NCI-H345 (cell line): ENCODE measurements around the gene RBM25.
"Not testable (repeated sequence)": the region's sequence is repeated elsewhere in the genome, so short reads cannot be mapped to it uniquely, and the experiment has no call there.

Experiments
- DNase-seq: peaks from one replicate; lab custom pipeline; 2025; lab: John Stamatoyannopoulos, UW

Gene RBM25

GRCh38 chr14:73058224-73058921 is at the start of gene RBM25:
RBM25 (plus strand) TSS chr14:73058534; CDS start chr14:73071642, 13,108 bp downstream.
- peak; percentile 99 for DNase-seq

GRCh38 chr14:73011189-73011588 is 47.1 kb upstream of the RBM25 start:
- not testable (repeated sequence) for DNase-seq

GRCh38 chr14:73014105-73014504 is 44.2 kb upstream of the RBM25 start:
- no peak for DNase-seq

GRCh38 chr14:73015552-73015951 is 42.8 kb upstream of the RBM25 start:
- not testable (repeated sequence) for DNase-seq

- not testable (repeated sequence) for DNase-seq
These were observed 42.3 kb upstream of the RBM25 start for GRCh38 chr14:73016011-73016410.

GRCh38 chr14:73022051-73022450 is 36.3 kb upstream of the RBM25 start:
- no peak for DNase-seq

- DNase-seq, result no peak
These were observed 32.8 kb upstream of the RBM25 start for GRCh38 chr14:73025544-73025943.

GRCh38 chr14:73026243-73026844 is 32.0 kb upstream of the RBM25 start:
- DNase-seq, result no peak

GRCh38 chr14:73026845-73027542 is 31.3 kb upstream of the RBM25 start, which contains the start of gene ZFYVE1:
ZFYVE1 (minus strand) TSS chr14:73027106; CDS start chr14:73024508, 2,598 bp downstream.
- DNase-seq, result peak; percentile 99

GRCh38 chr14:73027546-73027945 is 30.8 kb upstream of the RBM25 start:
- no peak for DNase-seq

- no peak for DNase-seq
These were observed 30.4 kb upstream of the RBM25 start for GRCh38 chr14:73027984-73028383.

GRCh38 chr14:73036706-73037450 is 21.5 kb upstream of the RBM25 start:
- not testable (repeated sequence) for DNase-seq

- DNase-seq, result no peak
These were observed 10.5 kb upstream of the RBM25 start for GRCh38 chr14:73047808-73048207.

- DNase-seq, result no peak
These were observed 8.9 kb upstream of the RBM25 start for GRCh38 chr14:73049428-73049827.

GRCh38 chr14:73055251-73055650 is 3.1 kb upstream of the RBM25 start:
- no peak for DNase-seq

GRCh38 chr14:73057944-73058223 is 450 bp upstream of the RBM25 start:
- DNase-seq, result no peak

- DNase-seq, result peak; percentile 43
These were observed 764 bp downstream of the RBM25 start for GRCh38 chr14:73058922-73059673.

GRCh38 chr14:73069585-73069984 is 11.3 kb downstream of the RBM25 start:
- DNase-seq, result no peak

- DNase-seq, result no peak
These were observed 32.7 kb downstream of the RBM25 start for GRCh38 chr14:73091044-73091443.

GRCh38 chr14:73097421-73097820 is 39.1 kb downstream of the RBM25 start:
- no peak for DNase-seq

- no peak for DNase-seq
These were observed 42.0 kb downstream of the RBM25 start for GRCh38 chr14:73100334-73100733.
